ENCODE measurements around the gene EME2. TPM values are rescaled to one million over a fixed set of nuclear protein-coding genes. Genes with fewer than 3 reads are reported as not detected.

EME2 gene
- total and polyA plus RNA-seq, 10 donors = 5.1 to 41.3 (median 27.4) TPM

Small RNA genes lying within 50 kb of the gene (microRNA-seq; reads per million reads assigned to microRNA genes)
- gene MIR3177 = 0.57 to 2.5 (median 1.8) reads per million in 3 donors

Small RNA genes lying within 50 kb of the gene (small RNA-seq; reads per million reads assigned to genes)
- 0.14 to 0.49 (median 0.28) reads per million in 4 donors for gene MIR3177

Other genes with a start within 250 kb of the EME2 start
- gene TMEM204, start 239.1 kb upstream of the EME2 start, total RNA-seq = 10 to 100 TPM; 12.6 to 47.1 (median 26.9) TPM
- 10 to 100 TPM; 10.1 to 21.0 (median 13.6) TPM for gene TMEM204, start 239.1 kb upstream of the EME2 start, polyA plus RNA-seq
- 10 to 100 TPM in 5 of 7 donors, 1 to 10 TPM in 2; 7.8 to 14.5 (median 12.3) TPM for gene IFT140, start 160.7 kb upstream of the EME2 start, total RNA-seq
- gene IFT140, start 160.7 kb upstream of the EME2 start, polyA plus RNA-seq = 1 to 10 TPM; 4.2 to 6.5 (median 4.3) TPM
- 10 to 100 TPM; 15.5 to 32.4 (median 21.6) TPM for gene CRAMP1, start 160.4 kb upstream of the EME2 start, total RNA-seq
- gene CRAMP1, start 160.4 kb upstream of the EME2 start, polyA plus RNA-seq = 10 to 100 TPM in 1 of 3 donors, 1 to 10 TPM in 2; 3.0 to 10.2 (median 3.2) TPM
- 10 to 100 TPM; 15.6 to 30.5 (median 22.7) TPM for gene JPT2, start 94.5 kb upstream of the EME2 start, total RNA-seq
- 10 to 100 TPM in 2 of 3 donors, 1 to 10 TPM in 1; 8.2 to 15.0 (median 12.9) TPM for gene JPT2, start 94.5 kb upstream of the EME2 start, polyA plus RNA-seq
- 100 to 1,000 TPM in 6 of 7 donors, 10 to 100 TPM in 1; 97.0 to 134 (median 126) TPM for gene MAPK8IP3, start 66.6 kb upstream of the EME2 start, total RNA-seq
- gene MAPK8IP3, start 66.6 kb upstream of the EME2 start, polyA plus RNA-seq = 100 to 1,000 TPM in 1 of 3 donors, 10 to 100 TPM in 2; 27.2 to 116 (median 57.8) TPM
- gene NME3, start 1.3 kb upstream of the EME2 start, total RNA-seq = 10 to 100 TPM; 51.0 to 82.9 (median 68.4) TPM
- 100 to 1,000 TPM; 152 to 283 (median 256) TPM for gene NME3, start 1.3 kb upstream of the EME2 start, polyA plus RNA-seq
- gene MRPS34, start 324 bp downstream of the EME2 start, total RNA-seq = 10 to 100 TPM; 49.9 to 66.8 (median 62.3) TPM
- 100 to 1,000 TPM; 133 to 157 (median 134) TPM for gene MRPS34, start 324 bp downstream of the EME2 start, polyA plus RNA-seq
- 100 to 1,000 TPM in 2 of 7 donors, 10 to 100 TPM in 5; 41.4 to 114 (median 65.3) TPM for gene SPSB3, start 9.8 kb downstream of the EME2 start, total RNA-seq
- 100 to 1,000 TPM; 111 to 266 (median 204) TPM for gene SPSB3, start 9.8 kb downstream of the EME2 start, polyA plus RNA-seq
- gene NUBP2, start 10.2 kb downstream of the EME2 start, total RNA-seq = 100 to 1,000 TPM in 1 of 7 donors, 10 to 100 TPM in 6; 37.5 to 103 (median 44.6) TPM
- 10 to 100 TPM; 61.9 to 84.3 (median 79.3) TPM for gene NUBP2, start 10.2 kb downstream of the EME2 start, polyA plus RNA-seq
- gene IGFALS, start 20.9 kb downstream of the EME2 start, total RNA-seq = under 1 TPM in 5 of 7 donors, not detected in 2; 0.21 to 0.63 (median 0.39) TPM
- gene IGFALS, start 20.9 kb downstream of the EME2 start, polyA plus RNA-seq = under 1 TPM; 0.14 to 0.19 (median 0.17) TPM
- gene HAGH, start 54.0 kb downstream of the EME2 start, total RNA-seq = 10 to 100 TPM; 42.4 to 60.4 (median 49.1) TPM
- gene HAGH, start 54.0 kb downstream of the EME2 start, polyA plus RNA-seq = 10 to 100 TPM; 33.6 to 76.6 (median 41.0) TPM
- gene FAHD1, start 54.4 kb downstream of the EME2 start, total RNA-seq = 10 to 100 TPM in 6 of 7 donors, 1 to 10 TPM in 1; 9.5 to 34.9 (median 17.7) TPM
- 10 to 100 TPM; 13.8 to 23.1 (median 15.4) TPM for gene FAHD1, start 54.4 kb downstream of the EME2 start, polyA plus RNA-seq
- gene MEIOB, start 99.4 kb downstream of the EME2 start, total RNA-seq = not detected
- gene MEIOB, start 99.4 kb downstream of the EME2 start, polyA plus RNA-seq = not detected
- gene HS3ST6, start 145.6 kb downstream of the EME2 start, total RNA-seq = under 1 TPM in 1 of 7 donors, not detected in 6; 0.20 TPM
- gene HS3ST6, start 145.6 kb downstream of the EME2 start, polyA plus RNA-seq = under 1 TPM in 1 of 3 donors, not detected in 2; 0.06 TPM
- 100 to 1,000 TPM in 2 of 7 donors, 10 to 100 TPM in 5; 32.9 to 114 (median 60.4) TPM for gene MSRB1, start 170.4 kb downstream of the EME2 start, total RNA-seq
- gene MSRB1, start 170.4 kb downstream of the EME2 start, polyA plus RNA-seq = 10 to 100 TPM; 31.1 to 62.0 (median 31.3) TPM
- gene RPL3L, start 181.9 kb downstream of the EME2 start, total RNA-seq = not detected
- under 1 TPM in 1 of 3 donors, not detected in 2; 0.03 TPM for gene RPL3L, start 181.9 kb downstream of the EME2 start, polyA plus RNA-seq
- 100 to 1,000 TPM in 3 of 7 donors, 10 to 100 TPM in 4; 69.3 to 225 (median 87.4) TPM for gene NDUFB10, start 186.7 kb downstream of the EME2 start, total RNA-seq
- 100 to 1,000 TPM; 155 to 162 (median 159) TPM for gene NDUFB10, start 186.7 kb downstream of the EME2 start, polyA plus RNA-seq
- gene RPS2, start 192.0 kb downstream of the EME2 start, total RNA-seq = 1,000 to 10,000 TPM; 1,930 to 2,450 (median 2,233) TPM
- gene RPS2, start 192.0 kb downstream of the EME2 start, polyA plus RNA-seq = 1,000 to 10,000 TPM; 3,942 to 6,006 (median 5,765) TPM
- not detected for gene RNF151, start 194.0 kb downstream of the EME2 start, total RNA-seq
- gene RNF151, start 194.0 kb downstream of the EME2 start, polyA plus RNA-seq = under 1 TPM; 0.16 to 0.26 (median 0.17) TPM
- 10 to 100 TPM; 20.6 to 33.0 (median 27.0) TPM for gene TBL3, start 199.2 kb downstream of the EME2 start, total RNA-seq
- gene TBL3, start 199.2 kb downstream of the EME2 start, polyA plus RNA-seq = 10 to 100 TPM; 40.6 to 54.2 (median 46.8) TPM
- 1 to 10 TPM in 1 of 7 donors, under 1 TPM in 2, not detected in 4; 0.30 to 1.4 (median 0.49) TPM for gene NOXO1, start 208.7 kb downstream of the EME2 start, total RNA-seq
- 1 to 10 TPM in 1 of 3 donors, under 1 TPM in 2; 0.68 to 1.3 (median 0.96) TPM for gene NOXO1, start 208.7 kb downstream of the EME2 start, polyA plus RNA-seq
- gene GFER, start 211.4 kb downstream of the EME2 start, total RNA-seq = 10 to 100 TPM in 6 of 7 donors, 1 to 10 TPM in 1; 9.6 to 23.3 (median 20.5) TPM
- 10 to 100 TPM; 28.5 to 36.0 (median 34.9) TPM for gene GFER, start 211.4 kb downstream of the EME2 start, polyA plus RNA-seq
- gene SYNGR3, start 217.2 kb downstream of the EME2 start, total RNA-seq = 10 to 100 TPM in 1 of 7 donors, 1 to 10 TPM in 5, under 1 TPM in 1; 0.85 to 11.4 (median 2.6) TPM
- 1 to 10 TPM; 1.8 to 3.0 (median 3.0) TPM for gene SYNGR3, start 217.2 kb downstream of the EME2 start, polyA plus RNA-seq
- 10 to 100 TPM; 34.6 to 56.2 (median 47.2) TPM for gene ZNF598, start 237.0 kb downstream of the EME2 start, total RNA-seq
- 10 to 100 TPM; 21.8 to 45.5 (median 29.0) TPM for gene ZNF598, start 237.0 kb downstream of the EME2 start, polyA plus RNA-seq
- 1 to 10 TPM in 1 of 7 donors, under 1 TPM in 3, not detected in 3; 0.51 to 1.9 (median 0.89) TPM for gene NPW, start 247.0 kb downstream of the EME2 start, total RNA-seq
- gene NPW, start 247.0 kb downstream of the EME2 start, polyA plus RNA-seq = 1 to 10 TPM in 2 of 3 donors, under 1 TPM in 1; 0.30 to 2.5 (median 2.3) TPM

Data from spleen (tissue), 11 donors.